H1 (cell line): ENCODE measurements around the gene ATAT1. TPM values are rescaled to one million over a fixed set of nuclear protein-coding genes. Genes with fewer than 3 reads are reported as not detected.

ENCODE experiments used
- CTCF ChIA-PET: fragments of 300-600 bp; sonication (Branson Sonifier 250); formaldehyde crosslinking; loops from one replicate; lab custom pipeline; 2021; ENCODE audit not compliant: partially characterized antibody; lab: Charles Lee
- POLR2A ChIA-PET: fragments of 300-600 bp; sonication (Branson Sonifier 250); formaldehyde crosslinking; loops from one replicate; lab custom pipeline; 2021; ENCODE audit warnings: inconsistent platforms; ENCODE audit not compliant: partially characterized antibody; lab: Charles Lee
- DNase-seq, 2 experiments: peaks; one replicate each; pipeline versions ENCODE4 v3.0.0 to v3.0.0-alpha.2; 2010 to 2022; ENCODE audit warnings: low spot score in 2 of 2, low read depth in 1 of 2, mixed read lengths in 1 of 2
- FAIRE-seq: peaks from 2 replicates; lab custom pipeline; 2011; peaks lifted over from hg19 to GRCh38; lab: Jason Lieb, UNC
- H2AFZ ChIP-seq: 2 replicates; pipeline ENCODE4 v1.8.1; 2012; ENCODE audit warnings: low read length, inconsistent platforms
- H2AK5ac ChIP-seq: 2 replicates; pipeline ENCODE4 v1.6.1; 2013; ENCODE audit warnings: low read depth, low read length
- H2BK120ac ChIP-seq: replicated peaks from 2 replicates; pipeline ENCODE3; 2013; ENCODE audit warnings: low read depth, low read length, inconsistent platforms
- H2BK12ac ChIP-seq: 2 replicates; pipeline ENCODE4 v1.6.1; 2013; ENCODE audit warnings: low read depth, low read length
- H2BK15ac ChIP-seq: 2 replicates; pipeline ENCODE4 v1.6.1; 2013; ENCODE audit warnings: low read length
- H2BK20ac ChIP-seq: 2 replicates; pipeline ENCODE4 v1.6.1; 2013; ENCODE audit warnings: low read length
- H2BK5ac ChIP-seq: 2 replicates; pipeline ENCODE4 v1.6.1; 2013; ENCODE audit warnings: low read depth, low read length
- H3K14ac ChIP-seq: 2 replicates; pipeline ENCODE4 v1.6.1; 2013; ENCODE audit warnings: inconsistent platforms; ENCODE audit not compliant: insufficient read length
- H3K18ac ChIP-seq: 2 replicates; pipeline ENCODE4 v1.6.1; 2013; ENCODE audit warnings: low read length; ENCODE audit errors: extremely low read depth
- H3K23ac ChIP-seq: 2 replicates; pipeline ENCODE4 v1.6.1; 2013; ENCODE audit warnings: inconsistent platforms; ENCODE audit not compliant: insufficient read length
- H3K23me2 ChIP-seq: 2 replicates; pipeline ENCODE4 v1.6.1; 2013; ENCODE audit warnings: low read depth, low read length
- H3K27ac ChIP-seq: 2 replicates; pipeline ENCODE4 v1.6.1; 2011; ENCODE audit warnings: low read depth, low read length, inconsistent platforms
- H3K27me3 ChIP-seq, 4 experiments: replicated peaks in 1 of 4; 1 replicate in 1 of 4; 2 replicates in 3 of 4; pipeline versions ENCODE4 v1.6.1 to v1.8.1; 2011 to 2013; ENCODE audit warnings: low read length in 3 of 4, mild to moderate bottlenecking in 3 of 4, inconsistent platforms in 2 of 4, mixed read lengths in 2 of 4, moderate library complexity in 1 of 4; ENCODE audit not compliant: control insufficient read depth in 3 of 4, insufficient read depth in 3 of 4; ENCODE audit errors: extremely low read depth in 1 of 4
- H3K36me3 ChIP-seq, 4 experiments: 2 replicates each; pipeline versions ENCODE4 v1.6.1 to v1.8.1; 2011 to 2013; ENCODE audit warnings: mild to moderate bottlenecking in 4 of 4, low read length in 3 of 4, moderate library complexity in 2 of 4, control low read depth in 1 of 4, inconsistent platforms in 1 of 4; ENCODE audit not compliant: insufficient read depth in 4 of 4, control insufficient read depth in 2 of 4
- H3K4ac ChIP-seq: replicated peaks from 2 replicates; pipeline ENCODE3; 2013; ENCODE audit warnings: low read length, low read depth, mixed read lengths, inconsistent platforms; ENCODE audit not compliant: insufficient read length
- H3K4me1 ChIP-seq, 4 experiments: replicated peaks in 1 of 4; 1 replicate in 1 of 4; 2 replicates in 3 of 4; pipeline versions ENCODE4 v1.6.1 to v1.8.1; 2011 to 2013; ENCODE audit warnings: low read length in 3 of 4, inconsistent platforms in 2 of 4, mixed read lengths in 1 of 4; ENCODE audit not compliant: insufficient read depth in 4 of 4, control insufficient read depth in 3 of 4
- H3K4me2 ChIP-seq, 2 experiments: 2 replicates each; pipeline versions ENCODE4 v1.6.1 to v1.8.1; 2011 to 2013; ENCODE audit warnings: low read depth in 2 of 2, low read length in 2 of 2, control low read depth in 1 of 2, inconsistent platforms in 1 of 2, mild to moderate bottlenecking in 1 of 2; ENCODE audit not compliant: insufficient read depth in 1 of 2
- H3K4me3 ChIP-seq, 4 experiments: fragments of 200-600, 300-600 bp in 1 of 4; sonication (generic), shearing (Covaris generic), sonication (Bioruptor Twin) in 1 of 4; 2 replicates each; pipeline versions ENCODE4 v1.5.1 to v1.8.1; 2011 to 2016; ENCODE audit warnings: low read length in 4 of 4, low read depth in 3 of 4, control low read depth in 2 of 4, inconsistent platforms in 2 of 4, mild to moderate bottlenecking in 2 of 4, mixed read lengths in 1 of 4, moderate library complexity in 1 of 4; ENCODE audit not compliant: insufficient read depth in 2 of 4; ENCODE audit errors: extremely low read depth in 1 of 4
- H3K56ac ChIP-seq: replicated peaks from 2 replicates; pipeline ENCODE3; 2013; ENCODE audit warnings: low read depth, mild to moderate bottlenecking, mixed read lengths, low read length, inconsistent platforms; ENCODE audit not compliant: insufficient read length
- H3K79me1 ChIP-seq: 2 replicates; pipeline ENCODE4 v1.6.1; 2013; ENCODE audit warnings: low read depth, low read length, control low read depth
- H3K79me2 ChIP-seq, 2 experiments: 2 replicates each; pipeline versions ENCODE4 v1.6.1 to v1.8.1; 2012 to 2013; ENCODE audit warnings: low read length in 2 of 2, mild to moderate bottlenecking in 2 of 2, inconsistent platforms in 1 of 2; ENCODE audit not compliant: insufficient read depth in 2 of 2, control insufficient read depth in 1 of 2
- H3K9ac ChIP-seq, 4 experiments: replicated peaks in 1 of 4; 1 replicate in 1 of 4; 2 replicates in 3 of 4; pipeline versions ENCODE4 v1.6.1 to v1.8.1; 2011 to 2013; ENCODE audit warnings: low read depth in 3 of 4, low read length in 3 of 4, control low read depth in 2 of 4, mild to moderate bottlenecking in 2 of 4, moderate library complexity in 2 of 4, inconsistent platforms in 1 of 4; ENCODE audit errors: extremely low read depth in 1 of 4
- H3K9me3 ChIP-seq, 2 experiments: 2 replicates each; pipeline versions ENCODE4 v1.6.1 to v1.8.1; 2012 to 2013; ENCODE audit warnings: mild to moderate bottlenecking in 2 of 2, moderate library complexity in 2 of 2, control low read depth in 1 of 2, inconsistent platforms in 1 of 2, low read depth in 1 of 2, low read length in 1 of 2, mixed read lengths in 1 of 2; ENCODE audit not compliant: insufficient read depth in 2 of 2
- H4K20me1 ChIP-seq, 2 experiments: replicated peaks in 1 of 2; 2 replicates each; pipeline versions ENCODE3 to v1.8.1; 2011 to 2013; ENCODE audit warnings: inconsistent platforms in 2 of 2, low read length in 2 of 2, mild to moderate bottlenecking in 1 of 2; ENCODE audit not compliant: insufficient read depth in 2 of 2, control insufficient read depth in 1 of 2
- H4K5ac ChIP-seq: 2 replicates; pipeline ENCODE4 v1.6.1; 2013; ENCODE audit warnings: low read length, low read depth, mixed read lengths, inconsistent platforms; ENCODE audit not compliant: insufficient read length
- H4K8ac ChIP-seq: 2 replicates; pipeline ENCODE4 v1.8.0; 2013; ENCODE audit warnings: mild to moderate bottlenecking, moderate library complexity, low read length, inconsistent platforms; ENCODE audit not compliant: insufficient read depth; ENCODE audit errors: extremely low read depth
- H4K91ac ChIP-seq: replicated peaks from 2 replicates; pipeline ENCODE3; 2013; ENCODE audit warnings: low read length, mixed read lengths, inconsistent platforms; ENCODE audit not compliant: insufficient read length
- BCL11A ChIP-seq, 2 experiments: IDR thresholded peaks; one replicate each; pipeline ENCODE4 v1.6.1; 2011; ENCODE audit warnings: low read depth in 2 of 2, low read length in 2 of 2, mild to moderate bottlenecking in 2 of 2
- CEBPB ChIP-seq: IDR thresholded peaks from 2 replicates; pipeline ENCODE4 v1.6.1; 2012; ENCODE audit warnings: low read depth, low read length
- KDM1A ChIP-seq: fragments of 200-600, 300-600 bp; sonication (generic); IDR thresholded peaks from 2 replicates; pipeline ENCODE4 v1.7.1; 2016; ENCODE audit warnings: mild to moderate bottlenecking, low read length, borderline replicate concordance
- MAX ChIP-seq: IDR thresholded peaks from 2 replicates; pipeline ENCODE4 v1.6.1; 2012; ENCODE audit warnings: inconsistent platforms
- POU5F1 ChIP-seq: IDR thresholded peaks from 2 replicates; pipeline ENCODE4 v1.6.1; 2011; ENCODE audit warnings: low read depth, mild to moderate bottlenecking, low read length, moderate library complexity
- RNF2 ChIP-seq: fragments of 200-900, 300-1000 bp; sonication (generic); IDR thresholded peaks from 2 replicates; pipeline ENCODE4 v1.7.1; 2016; ENCODE audit warnings: borderline replicate concordance, low read depth, mild to moderate bottlenecking, antibody characterized with exemption, low read length; ENCODE audit not compliant: poor library complexity, severe bottlenecking; ENCODE audit errors: missing control alignments
- SIN3A ChIP-seq, 2 experiments: IDR thresholded peaks in 1 of 2; conservative IDR thresholded peaks in 1 of 2; 2 replicates each; pipeline ENCODE4 v1.6.1; 2011 to 2012; ENCODE audit warnings: low read length in 2 of 2, improper control_type of control experiment in 1 of 2, low read depth in 1 of 2, mild to moderate bottlenecking in 1 of 2
- SP2 ChIP-seq: IDR thresholded peaks from 2 replicates; pipeline ENCODE4 v1.6.1; 2012; ENCODE audit warnings: mild to moderate bottlenecking, low read length, inconsistent platforms
- TAF7 ChIP-seq: optimal IDR thresholded peaks from 2 replicates; pipeline ENCODE3; 2011; ENCODE audit warnings: low read depth, mild to moderate bottlenecking, inconsistent platforms, low read length, moderate library complexity, borderline replicate concordance
- TBP ChIP-seq: IDR thresholded peaks from 2 replicates; pipeline ENCODE4 v1.6.1; 2011; ENCODE audit warnings: low read depth, low read length, improper control_type of control experiment
- WGBS, 2 experiments: shearing (Covaris generic) in 1 of 2; methylation state at CpG; one replicate each; pipeline versions ENCODE4 v1.1.6 to v1.1.7; 2013 to 2015; ENCODE audit warnings: low lambda C conversion rate in 2 of 2, mixed read lengths in 2 of 2, inconsistent platforms in 1 of 2, low coverage in 1 of 2, missing lambda C conversion rate in 1 of 2; ENCODE audit not compliant: insufficient replicate concordance in 2 of 2, insufficient coverage in 1 of 2, insufficient read length in 1 of 2; ENCODE audit errors: extremely low coverage in 1 of 2, missing lambda C conversion rate in 1 of 2; 5-methylcytosine and 5-hydroxymethylcytosine counted together
- polyA plus RNA-seq, 7 experiments: library from polyadenylated mRNA; depleted of rRNA in 3 of 7; stranded (reverse) in 5 of 7; unstranded in 2 of 7; fragments of >200 nt in 5 of 7; fragments of 200-250 nt in 2 of 7; gene quantifications; 1 replicate in 5 of 7; 2 replicates in 1 of 7; 4 replicates in 1 of 7; pipeline versions ENCODE4 v1.2.1 to v1.2.3, GENCODE V29; 2011 to 2013; ENCODE audit warnings: missing spikeins in 2 of 7, mixed read lengths in 2 of 7
- total RNA-seq: library from RNA; stranded (reverse); fragmentation: NEBNext Ultra II Directional; extraction: Animal tissue kit (Norgen Biotek cat#: 25700); gene quantifications from 2 replicates; pipeline ENCODE4 v1.2.1, GENCODE V29; 2021

ATAT1 gene
- total and polyA plus RNA-seq, 2 of the 8 experiments (the other 6 are each of a cell fraction or from before 2014, with no cell fraction given), result 14.4 to 14.6 TPM

GRCh38 chr6:30617565-30618269 lies 9.0 kb upstream of the ATAT1 start, which contains the start of gene MRPS18B:
Gene MRPS18B (plus strand): TSS chr6:30617840. CDS start chr6:30617866, 26 bp downstream.
- peak within 1 kb of the TSS; percentile 99 for H3K27ac ChIP-seq
- CTCF ChIA-PET, result interaction anchor here (0.9 to 1.7 kb wide), 3 partner anchors 15 to 113 kb away, joined by 3 to 6 read pairs (median 3); no protein-coding TSS in a partner anchor
- H3K23me2 ChIP-seq, result peaks cover 14% of the 10 kb centered on the region
- H4K20me1 ChIP-seq, result peaks cover 0 to 2% of the 10 kb centered on the region in 2 experiments
- peak within 1 kb of the TSS; percentile 96 to 98 for H3K4me2 ChIP-seq
- H3K27me3 ChIP-seq, result no peaks in the 10 kb centered on the region
- H3K4ac ChIP-seq, result peak within 1 kb of the TSS; percentile 20
- H3K36me3 ChIP-seq, result peaks cover 9 to 45% (median 22%) of the 10 kb centered on the region in 4 experiments
- peak within 1 kb of the TSS; percentile 86 for H4K5ac ChIP-seq
- H3K14ac ChIP-seq, result no peak within 1 kb of the TSS
- H2AFZ ChIP-seq, result peak within 1 kb of the TSS; percentile 94
- H3K4me3 ChIP-seq, result peak within 1 kb of the TSS; percentile 90 to 97 (median 96)
- H3K23ac ChIP-seq, result no peak within 1 kb of the TSS
- H2BK15ac ChIP-seq, result peak within 1 kb of the TSS; percentile 88; the same call in 1 of the 2 replicates
- peak within 1 kb of the TSS; percentile 53; the same call in 1 of the 2 replicates for H2BK20ac ChIP-seq
- peak within 1 kb of the TSS; percentile 99 for H2BK12ac ChIP-seq
- H3K18ac ChIP-seq, result peak within 1 kb of the TSS; percentile 95
- H2BK5ac ChIP-seq, result peak within 1 kb of the TSS; percentile 97
- H3K4me1 ChIP-seq, result peaks cover 0 to 6% (median 4%) of the 10 kb centered on the region in 4 experiments; a peak in 4 of 7 replicates
- H3K79me2 ChIP-seq, result peaks cover 4 to 55% of the 10 kb centered on the region in 2 experiments; a peak in 3 of 4 replicates
- H4K91ac ChIP-seq, result peak within 1 kb of the TSS; percentile 67
- peak within 1 kb of the TSS; percentile 55 for H2AK5ac ChIP-seq
- 1% methylated on average over 34 of the region's 34 CpGs; no CpG with 5 or more reads in 1 of the 2 experiments for WGBS, 2 experiments
- H4K8ac ChIP-seq, result peak within 1 kb of the TSS; percentile 97; the same call in 1 of the 2 replicates
- DNase-seq (peak; percentile 83 to 92), FAIRE-seq (peak; percentile 28)
- H3K56ac ChIP-seq, result peak within 1 kb of the TSS; percentile 57
- H2BK120ac ChIP-seq, result peak within 1 kb of the TSS; percentile 16
- H3K9me3 ChIP-seq, result no peaks in the 10 kb centered on the region
- peaks cover 6% of the 10 kb centered on the region; the same call in 1 of the 2 replicates for H3K79me1 ChIP-seq
- POLR2A ChIA-PET, result interaction anchor here (0.6 to 3.8 kb wide), 45 partner anchors 8 to 607 kb away, joined by 3 to 43 read pairs (median 4); partner anchors contain the start of genes ABCF1, ATAT1, C6orf136 and DHX16
- peak within 1 kb of the TSS; percentile 99 to 100 (median 100) for H3K9ac ChIP-seq
- no peak for TF ChIP-seq RNF2
- TF ChIP-seq SIN3A (conservative IDR thresholded peaks at IDR 0.05 in 1 of 2, IDR thresholded peaks at IDR 0.05 in 1 of 2; ENCODE audit: low read depth in 1 of 2, low read length in 2 of 2), result peak; percentile 96 to 98
- TF ChIP-seq POU5F1, result no peak
- no peak for TF ChIP-seq KDM1A
- TF ChIP-seq CEBPB, result 0 out of 2 replicates have a peak, but pooled peaks have one; percentile 3
- peak; percentile 58; the same call in 1 of the 2 replicates for TF ChIP-seq TBP
- peak; percentile 64 for TF ChIP-seq TAF7
- TF ChIP-seq BCL11A (IDR thresholded peaks at IDR 0.05; ENCODE audit: low read depth in 2 of 2, low read length in 2 of 2), result no peak
- peak; percentile 82 for TF ChIP-seq MAX
- TF ChIP-seq SP2, result no peak
